GM12865 (cell line): Measurements from ENCODE around the gene CDK4.
"Not testable (repeated sequence)": the region's sequence is repeated elsewhere in the genome, so short reads cannot be mapped to it uniquely, and the experiment has no call there.

ENCODE experiments used
- DNase-seq: peaks from one replicate; pipeline ENCODE4 v3.0.0; 2010; ENCODE audit warnings: low read depth
- H3K4me3 ChIP-seq: 2 replicates; pipeline ENCODE4 v1.5.1; 2011; ENCODE audit warnings: mild to moderate bottlenecking, low read depth, low read length, control low read depth
- TF ChIP-seq, protein P1 (sequence below): IDR thresholded peaks from 2 replicates; pipeline ENCODE4 v1.5.1; 2011; ENCODE audit warnings: low read length, control low read depth, low read depth, inconsistent platforms; ENCODE audit not compliant: insufficient read depth; ENCODE audit errors: missing control alignments

Gene CDK4

DNA sequence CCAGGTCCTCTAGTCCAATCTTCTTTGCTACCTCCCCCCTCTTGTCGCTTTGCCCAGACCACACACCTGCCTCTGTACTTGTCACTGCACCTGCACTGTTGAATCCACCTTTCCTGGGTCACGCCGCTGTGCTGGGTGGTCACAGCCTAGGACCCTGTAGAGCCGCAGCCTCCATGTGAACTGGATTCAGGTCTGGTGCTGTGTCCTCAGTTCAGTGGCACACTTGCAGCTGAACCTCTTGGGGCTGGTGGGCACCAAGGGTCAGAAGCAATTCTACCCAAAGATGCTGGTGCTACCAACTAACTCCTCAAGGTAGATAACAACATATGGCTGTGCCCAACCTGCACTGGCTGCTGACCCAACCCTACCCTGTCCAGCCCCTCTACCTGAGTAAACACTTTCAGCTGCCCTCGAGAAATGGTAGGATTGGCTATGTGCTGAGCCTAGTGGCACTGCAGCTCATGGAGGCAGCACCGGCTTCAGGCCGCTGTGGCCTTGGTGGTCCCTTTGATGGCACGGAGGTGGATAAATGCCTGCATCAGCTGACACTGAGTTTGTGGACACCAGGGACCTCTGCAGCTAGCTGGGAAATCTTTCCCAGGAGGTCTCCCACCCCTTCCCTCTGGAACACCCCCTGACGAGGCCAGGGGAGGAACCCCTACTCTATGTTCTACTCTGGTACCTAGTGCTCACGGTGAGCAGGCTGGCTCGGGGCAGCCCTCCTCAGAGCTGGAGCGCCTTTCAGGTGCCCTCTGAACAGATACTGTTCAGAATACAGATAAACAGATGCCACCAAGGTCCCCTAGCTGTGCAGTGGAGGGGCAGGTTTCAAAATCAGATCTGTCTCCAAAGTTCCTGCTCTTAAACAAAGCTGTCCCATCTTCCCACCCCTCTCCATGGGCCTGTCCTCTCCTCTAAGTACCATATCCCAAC, 27.8 kb downstream of the CDK4 start:
- no peak overlapping the region for H3K4me3 ChIP-seq
- TF ChIP-seq, protein P1, sequence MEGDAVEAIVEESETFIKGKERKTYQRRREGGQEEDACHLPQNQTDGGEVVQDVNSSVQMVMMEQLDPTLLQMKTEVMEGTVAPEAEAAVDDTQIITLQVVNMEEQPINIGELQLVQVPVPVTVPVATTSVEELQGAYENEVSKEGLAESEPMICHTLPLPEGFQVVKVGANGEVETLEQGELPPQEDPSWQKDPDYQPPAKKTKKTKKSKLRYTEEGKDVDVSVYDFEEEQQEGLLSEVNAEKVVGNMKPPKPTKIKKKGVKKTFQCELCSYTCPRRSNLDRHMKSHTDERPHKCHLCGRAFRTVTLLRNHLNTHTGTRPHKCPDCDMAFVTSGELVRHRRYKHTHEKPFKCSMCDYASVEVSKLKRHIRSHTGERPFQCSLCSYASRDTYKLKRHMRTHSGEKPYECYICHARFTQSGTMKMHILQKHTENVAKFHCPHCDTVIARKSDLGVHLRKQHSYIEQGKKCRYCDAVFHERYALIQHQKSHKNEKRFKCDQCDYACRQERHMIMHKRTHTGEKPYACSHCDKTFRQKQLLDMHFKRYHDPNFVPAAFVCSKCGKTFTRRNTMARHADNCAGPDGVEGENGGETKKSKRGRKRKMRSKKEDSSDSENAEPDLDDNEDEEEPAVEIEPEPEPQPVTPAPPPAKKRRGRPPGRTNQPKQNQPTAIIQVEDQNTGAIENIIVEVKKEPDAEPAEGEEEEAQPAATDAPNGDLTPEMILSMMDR: no peak
- DNase-seq: no peak

DNA sequence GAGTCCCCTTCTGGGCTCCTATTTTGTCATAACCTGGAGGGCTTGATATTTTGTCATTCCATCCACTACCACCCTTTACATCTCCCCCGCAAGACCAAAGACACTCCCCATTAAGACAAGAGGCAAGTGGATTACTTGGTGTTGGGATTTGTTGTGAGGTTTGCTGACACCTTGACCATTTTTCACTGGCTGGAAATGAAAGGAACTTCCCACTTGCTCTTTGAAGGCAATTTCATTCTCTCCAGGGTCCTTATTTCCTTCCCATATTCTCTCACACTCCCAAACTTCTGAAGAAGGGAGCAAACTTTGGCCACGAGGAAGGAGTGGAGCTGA, 28.5 kb downstream of the CDK4 start:
- no peak overlapping the region for H3K4me3 ChIP-seq
- TF ChIP-seq, protein P1: no peak
- DNase-seq: no peak

DNA sequence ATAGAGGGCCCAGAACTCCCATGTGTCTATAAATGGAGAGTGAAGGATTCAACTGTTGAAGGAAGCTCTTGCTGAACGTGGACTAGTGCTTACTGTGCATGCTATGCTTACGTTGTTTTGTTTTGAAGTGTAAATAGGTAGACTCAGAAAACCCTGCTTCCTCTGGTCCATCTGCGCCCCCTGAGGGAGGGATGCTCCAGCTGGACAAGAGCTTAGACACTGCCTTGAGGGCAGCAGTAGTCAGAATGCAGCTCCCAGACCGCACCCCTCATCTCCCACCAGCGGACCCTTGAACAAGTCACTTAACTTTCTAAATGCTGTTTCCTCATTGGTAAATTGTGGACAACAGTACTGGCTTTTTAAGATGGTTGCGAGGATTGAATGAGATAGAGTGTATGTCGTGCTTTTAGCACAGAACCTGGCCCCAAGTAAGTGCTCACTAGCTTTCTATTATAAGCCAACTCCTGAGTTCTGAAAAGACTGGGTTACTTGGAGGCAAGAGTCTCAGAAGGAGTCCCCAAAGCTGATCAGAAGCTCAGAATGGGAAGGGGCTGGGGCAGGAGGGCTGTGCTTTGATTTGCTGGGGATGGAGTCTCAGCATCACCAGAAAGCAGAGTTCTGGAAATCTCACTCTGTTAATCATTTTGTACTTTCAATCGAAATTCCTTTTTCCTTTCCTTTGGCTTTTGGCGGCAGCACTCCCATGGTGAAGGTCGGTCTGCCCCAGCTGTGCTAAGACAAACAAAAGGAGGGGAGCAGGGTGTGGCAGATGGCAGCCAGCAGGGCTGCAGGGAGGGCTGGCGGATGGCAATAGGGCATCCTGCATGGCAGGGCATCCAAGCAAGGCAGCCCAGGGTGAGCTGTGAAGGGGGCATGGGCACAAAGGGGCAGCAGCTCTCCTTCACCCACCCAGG, 29.1 kb downstream of the CDK4 start:
- TF ChIP-seq, protein P1: no peak
- no peak overlapping the region for H3K4me3 ChIP-seq
- DNase-seq: no peak

DNA sequence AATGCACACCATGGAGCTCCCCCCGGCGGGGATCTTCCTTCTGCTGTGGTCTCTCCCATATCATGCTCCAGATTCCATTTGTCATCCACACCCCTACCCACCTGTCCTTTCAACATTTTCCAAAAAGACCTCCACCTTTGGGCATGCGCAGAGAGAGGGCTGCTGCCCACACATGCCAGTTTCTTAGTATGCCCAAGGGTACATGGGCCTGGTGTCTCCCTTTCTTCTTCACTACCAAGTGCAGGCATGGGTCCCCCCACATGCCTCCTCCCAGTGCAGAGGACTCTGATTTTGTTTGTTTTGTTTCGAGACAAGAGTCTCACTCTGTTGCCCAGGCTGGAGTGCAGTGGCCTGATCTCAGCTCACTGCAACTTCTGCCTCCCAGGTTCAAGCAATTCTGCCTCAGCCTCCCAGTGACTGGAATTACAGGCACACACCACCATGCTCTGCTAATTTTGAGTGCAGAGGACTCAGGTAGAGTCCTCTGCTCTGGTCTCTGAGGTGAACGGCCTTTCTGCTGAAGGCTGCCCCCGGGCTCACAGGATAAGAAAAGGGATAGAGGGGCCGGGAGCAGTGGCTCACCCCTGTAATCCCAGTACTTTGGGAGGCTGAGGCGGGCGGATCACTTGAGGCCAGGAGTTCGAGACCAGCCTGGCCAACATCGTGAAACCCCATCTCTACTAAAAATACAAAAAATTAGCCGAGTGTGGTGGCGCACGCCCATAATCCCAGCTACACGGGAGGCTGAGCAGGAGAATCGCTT, 30.1 kb downstream of the CDK4 start:
- DNase-seq, H3K4me3 ChIP-seq: not testable (repeated sequence)

DNA sequence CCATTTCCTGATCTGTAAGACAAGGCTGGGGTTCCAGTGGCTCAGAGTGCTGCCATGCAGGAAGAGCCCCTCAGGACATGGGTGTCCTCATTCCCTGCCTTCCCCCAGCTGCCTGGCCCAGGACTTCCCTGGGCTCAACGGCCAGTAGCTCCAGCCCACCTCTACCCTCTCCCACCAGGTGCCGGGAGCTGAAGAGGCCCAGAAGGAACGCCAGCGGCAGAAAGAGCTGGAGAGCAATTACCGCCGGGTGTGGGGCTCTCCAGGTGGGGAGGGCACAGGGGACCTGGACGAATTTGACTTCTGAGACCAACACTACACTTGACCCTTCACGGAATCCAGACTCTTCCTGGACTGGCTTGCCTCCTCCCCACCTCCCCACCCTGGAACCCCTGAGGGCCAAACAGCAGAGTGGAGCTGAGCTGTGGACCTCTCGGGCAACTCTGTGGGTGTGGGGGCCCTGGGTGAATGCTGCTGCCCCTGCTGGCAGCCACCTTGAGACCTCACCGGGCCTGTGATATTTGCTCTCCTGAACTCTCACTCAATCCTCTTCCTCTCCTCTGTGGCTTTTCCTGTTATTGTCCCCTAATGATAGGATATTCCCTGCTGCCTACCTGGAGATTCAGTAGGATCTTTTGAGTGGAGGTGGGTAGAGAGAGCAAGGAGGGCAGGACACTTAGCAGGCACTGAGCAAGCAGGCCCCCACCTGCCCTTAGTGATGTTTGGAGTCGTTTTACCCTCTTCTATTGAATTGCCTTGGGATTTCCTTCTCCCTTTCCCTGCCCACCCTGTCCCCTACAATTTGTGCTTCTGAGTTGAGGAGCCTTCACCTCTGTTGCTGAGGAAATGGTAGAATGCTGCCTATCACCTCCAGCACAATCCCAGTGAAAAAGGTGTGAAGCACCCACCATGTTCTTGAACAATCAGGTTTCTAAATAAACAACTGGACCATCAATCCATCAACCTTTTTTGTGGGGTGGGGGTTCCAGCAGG, 31.2 kb downstream of the CDK4 start:
- no peak for DNase-seq
- TF ChIP-seq, protein P1: no peak
- H3K4me3 ChIP-seq: no peak overlapping the region

DNA sequence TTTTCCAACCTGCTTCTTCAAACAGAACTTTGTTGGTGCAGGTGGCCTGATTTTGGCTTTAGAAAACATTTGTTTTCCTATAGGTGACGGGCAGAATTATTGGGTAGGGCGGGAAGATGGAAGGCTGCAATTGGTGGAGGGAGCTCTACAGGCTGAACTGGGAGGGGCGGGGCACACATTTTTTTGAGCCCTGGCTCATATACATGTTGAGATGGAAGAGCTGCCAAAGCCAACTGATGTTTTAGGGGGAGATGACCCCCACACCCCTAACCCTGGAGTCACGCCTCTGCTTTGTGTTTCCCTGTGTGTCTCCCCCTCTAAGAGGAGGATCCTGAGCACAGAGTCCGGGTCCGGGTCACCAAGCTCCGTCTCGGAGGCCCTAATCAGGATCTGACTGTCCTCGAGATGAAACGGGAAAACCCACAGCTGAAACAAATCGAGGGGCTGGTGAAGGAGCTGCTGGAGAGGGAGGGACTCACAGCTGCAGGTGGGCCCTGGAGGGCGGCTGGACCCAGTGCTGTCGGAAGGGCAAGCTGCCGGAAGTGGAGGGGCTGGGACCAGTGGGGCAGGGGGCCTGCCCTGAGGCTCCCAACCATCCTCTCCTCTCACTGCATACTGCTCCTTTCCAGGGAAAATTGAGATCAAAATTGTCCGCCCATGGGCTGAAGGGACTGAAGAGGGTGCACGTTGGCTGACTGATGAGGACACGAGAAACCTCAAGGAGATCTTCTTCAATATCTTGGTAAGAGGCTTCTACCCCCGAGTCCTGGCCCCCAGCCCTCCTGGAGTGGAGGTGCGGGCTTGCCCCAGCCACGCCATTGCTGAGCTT, 32.1 kb downstream of the CDK4 start:
- DNase-seq: no peak
- TF ChIP-seq, protein P1: no peak

More for the DNA sequence above, 32.1 kb downstream of the CDK4 start:
- no peak overlapping the region for H3K4me3 ChIP-seq
